Measurements from ENCODE around the gene SEC22A. TPM values are rescaled to one million over a fixed set of nuclear protein-coding genes. Genes with fewer than 3 reads are reported as not detected.
A peak's percentile ranks its signal among the peaks of the same experiment; 100 is the strongest.

The SEC22A gene, protein sequence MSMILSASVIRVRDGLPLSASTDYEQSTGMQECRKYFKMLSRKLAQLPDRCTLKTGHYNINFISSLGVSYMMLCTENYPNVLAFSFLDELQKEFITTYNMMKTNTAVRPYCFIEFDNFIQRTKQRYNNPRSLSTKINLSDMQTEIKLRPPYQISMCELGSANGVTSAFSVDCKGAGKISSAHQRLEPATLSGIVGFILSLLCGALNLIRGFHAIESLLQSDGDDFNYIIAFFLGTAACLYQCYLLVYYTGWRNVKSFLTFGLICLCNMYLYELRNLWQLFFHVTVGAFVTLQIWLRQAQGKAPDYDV
- 10 to 100 TPM; 24.7 to 25.3 TPM for total RNA-seq

DNA sequence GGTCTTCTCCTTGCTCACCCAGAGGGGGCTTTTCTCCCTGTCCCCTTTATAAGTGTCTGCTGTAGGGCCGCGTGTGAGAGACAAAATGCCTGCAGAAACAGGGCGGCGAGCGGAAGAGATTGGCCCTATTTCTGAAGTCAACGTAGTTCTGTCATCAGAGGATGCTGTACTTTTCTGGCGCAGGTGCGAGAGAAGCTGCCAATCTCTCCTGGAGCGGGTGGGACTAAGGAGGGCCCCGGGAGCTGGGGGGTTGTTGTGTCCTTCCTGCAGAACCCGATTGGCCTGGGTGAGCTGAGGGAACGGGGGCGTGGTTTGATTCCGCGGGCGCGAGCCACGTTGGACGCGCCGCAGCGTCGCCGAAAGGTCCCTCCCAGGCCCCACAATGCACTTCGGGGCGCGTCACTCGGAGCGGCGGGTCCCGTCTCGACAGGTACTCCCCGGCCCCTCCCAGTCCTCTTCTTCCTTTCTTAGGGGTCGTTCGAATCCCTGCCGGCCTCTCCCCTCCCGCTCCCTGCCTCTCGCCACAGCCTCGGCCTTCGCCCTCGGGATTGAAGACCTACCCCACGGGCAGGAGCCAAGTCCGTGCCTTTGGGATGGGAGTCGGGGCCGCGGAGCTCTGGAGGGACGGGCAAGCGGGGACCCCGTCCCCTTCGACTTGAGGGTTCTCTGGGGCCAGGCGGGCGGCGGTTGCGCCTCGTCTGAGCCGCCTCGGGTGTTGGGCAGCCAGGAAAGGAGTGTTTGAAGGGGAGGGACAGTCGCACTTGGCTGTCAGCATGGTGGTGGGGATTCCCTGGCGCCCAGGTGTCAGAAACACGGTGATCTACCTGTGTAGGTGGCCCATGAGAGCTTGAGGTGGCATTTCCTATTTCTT is at the start of gene SEC22A:
SEC22A (plus strand) TSS at position 387 of the 871 bp plus-strand sequence. CDS start 7,275 bp downstream, outside the sequence.
- Histone ChIP-seq H3K36me3 (no peaks in the 10 kb centered on the region), H3K4me1 (ENCODE audit: control insufficient read depth in 1 of 2, low read depth in 2 of 2) (peaks cover 6 to 16% of the 10 kb centered on the region in 2 donors), H3K4me3 (peak within 1 kb of the TSS; percentile 95), H3K27me3 (replicated peaks; ENCODE audit: insufficient read depth) (no peaks in the 10 kb centered on the region), H3K27ac (peak within 1 kb of the TSS; percentile 75 to 81), H3K9me3 (no peaks in the 10 kb centered on the region)
- ATAC-seq (ENCODE audit: insufficient number of reproducible peaks, low FRiP score, low read depth) (peak; percentile 81), DNase-seq (ENCODE audit: low spot score) (peak; percentile 59)
- TF ChIP-seq, protein P1, sequence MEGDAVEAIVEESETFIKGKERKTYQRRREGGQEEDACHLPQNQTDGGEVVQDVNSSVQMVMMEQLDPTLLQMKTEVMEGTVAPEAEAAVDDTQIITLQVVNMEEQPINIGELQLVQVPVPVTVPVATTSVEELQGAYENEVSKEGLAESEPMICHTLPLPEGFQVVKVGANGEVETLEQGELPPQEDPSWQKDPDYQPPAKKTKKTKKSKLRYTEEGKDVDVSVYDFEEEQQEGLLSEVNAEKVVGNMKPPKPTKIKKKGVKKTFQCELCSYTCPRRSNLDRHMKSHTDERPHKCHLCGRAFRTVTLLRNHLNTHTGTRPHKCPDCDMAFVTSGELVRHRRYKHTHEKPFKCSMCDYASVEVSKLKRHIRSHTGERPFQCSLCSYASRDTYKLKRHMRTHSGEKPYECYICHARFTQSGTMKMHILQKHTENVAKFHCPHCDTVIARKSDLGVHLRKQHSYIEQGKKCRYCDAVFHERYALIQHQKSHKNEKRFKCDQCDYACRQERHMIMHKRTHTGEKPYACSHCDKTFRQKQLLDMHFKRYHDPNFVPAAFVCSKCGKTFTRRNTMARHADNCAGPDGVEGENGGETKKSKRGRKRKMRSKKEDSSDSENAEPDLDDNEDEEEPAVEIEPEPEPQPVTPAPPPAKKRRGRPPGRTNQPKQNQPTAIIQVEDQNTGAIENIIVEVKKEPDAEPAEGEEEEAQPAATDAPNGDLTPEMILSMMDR (IDR thresholded peaks at IDR 0.05), result no peak

DNA sequence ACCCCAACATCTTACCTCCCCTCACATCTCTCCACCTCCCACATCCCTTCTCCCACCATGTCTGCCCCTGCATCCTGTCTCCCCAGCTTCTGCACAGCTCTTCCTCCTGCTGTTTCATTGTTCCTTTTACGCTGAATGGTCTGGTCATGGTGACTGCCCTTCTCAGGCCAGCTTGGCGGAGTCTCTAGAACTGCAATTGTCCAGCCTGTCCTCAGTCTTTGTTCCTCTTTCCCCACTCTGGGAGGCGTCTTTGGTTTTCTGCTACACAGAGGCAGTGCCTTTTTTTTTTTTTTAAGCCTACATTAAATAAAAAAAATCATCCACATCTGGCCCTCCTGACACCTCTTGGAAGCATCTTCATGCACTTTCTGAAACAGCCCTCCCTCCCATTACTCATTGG is 49.1 kb upstream of the SEC22A start:
- H3K36me3 ChIP-seq, result peaks cover 33% of the 10 kb centered on the region
- H3K9me3 ChIP-seq, result no peaks in the 10 kb centered on the region
- H3K4me3 ChIP-seq, result no peak overlapping the region
- H3K4me1 ChIP-seq (ENCODE audit: control insufficient read depth in 1 of 2, low read depth in 2 of 2), result peaks cover 0 to 6% of the 10 kb centered on the region in 2 donors
- no peak for DNase-seq (ENCODE audit: low spot score)
- no peak overlapping the region for H3K27ac ChIP-seq
- H3K27me3 ChIP-seq (replicated peaks; ENCODE audit: insufficient read depth), result no peaks in the 10 kb centered on the region
- ATAC-seq (ENCODE audit: insufficient number of reproducible peaks, low FRiP score, low read depth), result no peak
- TF ChIP-seq, protein P1 (IDR thresholded peaks at IDR 0.05), result no peak

DNA sequence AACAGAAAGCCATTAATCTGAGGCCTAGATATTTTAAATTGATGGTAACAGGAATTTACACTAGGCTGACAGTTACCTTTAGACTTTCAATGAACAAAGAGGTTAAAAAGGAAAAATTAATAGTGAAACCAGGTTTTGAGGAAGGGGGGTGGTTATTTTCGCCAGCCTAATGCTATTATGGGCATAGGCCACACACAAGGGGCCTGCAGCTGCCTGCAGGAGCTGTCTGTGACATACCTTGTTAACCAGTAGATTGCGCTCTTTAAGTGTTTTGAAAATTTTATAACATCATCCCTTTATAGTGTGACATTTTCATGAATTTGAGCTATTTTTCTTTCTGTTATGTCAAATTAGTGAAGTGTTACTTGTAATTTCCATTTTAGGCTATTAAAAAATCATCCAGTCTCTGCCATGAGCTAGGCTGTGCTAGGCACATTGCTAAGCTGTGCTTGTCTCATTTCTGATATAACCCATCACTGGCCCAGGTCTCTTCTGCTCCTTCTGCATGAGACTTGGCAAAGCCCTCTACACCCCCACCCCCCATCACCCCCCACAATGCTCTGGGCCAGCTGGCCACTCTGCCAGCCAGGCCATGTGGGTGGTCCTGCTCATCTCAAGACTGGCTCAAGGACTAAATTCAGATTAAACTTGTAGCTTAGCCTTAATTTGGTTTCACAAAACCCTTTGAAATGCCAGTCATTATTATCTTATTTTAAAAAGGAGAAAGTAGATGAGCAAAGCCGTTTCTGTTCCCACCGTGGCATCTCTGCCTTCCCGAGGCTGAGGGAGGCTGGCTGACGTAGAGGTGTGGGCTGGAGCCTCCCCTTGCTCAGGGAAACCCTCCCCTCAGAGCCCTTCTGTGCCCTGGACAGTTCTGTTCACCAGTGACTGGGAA is 48.4 kb upstream of the SEC22A start:
- H3K27me3 ChIP-seq (replicated peaks; ENCODE audit: insufficient read depth), result no peaks in the 10 kb centered on the region
- DNase-seq (ENCODE audit: low spot score), result no peak

DNA sequence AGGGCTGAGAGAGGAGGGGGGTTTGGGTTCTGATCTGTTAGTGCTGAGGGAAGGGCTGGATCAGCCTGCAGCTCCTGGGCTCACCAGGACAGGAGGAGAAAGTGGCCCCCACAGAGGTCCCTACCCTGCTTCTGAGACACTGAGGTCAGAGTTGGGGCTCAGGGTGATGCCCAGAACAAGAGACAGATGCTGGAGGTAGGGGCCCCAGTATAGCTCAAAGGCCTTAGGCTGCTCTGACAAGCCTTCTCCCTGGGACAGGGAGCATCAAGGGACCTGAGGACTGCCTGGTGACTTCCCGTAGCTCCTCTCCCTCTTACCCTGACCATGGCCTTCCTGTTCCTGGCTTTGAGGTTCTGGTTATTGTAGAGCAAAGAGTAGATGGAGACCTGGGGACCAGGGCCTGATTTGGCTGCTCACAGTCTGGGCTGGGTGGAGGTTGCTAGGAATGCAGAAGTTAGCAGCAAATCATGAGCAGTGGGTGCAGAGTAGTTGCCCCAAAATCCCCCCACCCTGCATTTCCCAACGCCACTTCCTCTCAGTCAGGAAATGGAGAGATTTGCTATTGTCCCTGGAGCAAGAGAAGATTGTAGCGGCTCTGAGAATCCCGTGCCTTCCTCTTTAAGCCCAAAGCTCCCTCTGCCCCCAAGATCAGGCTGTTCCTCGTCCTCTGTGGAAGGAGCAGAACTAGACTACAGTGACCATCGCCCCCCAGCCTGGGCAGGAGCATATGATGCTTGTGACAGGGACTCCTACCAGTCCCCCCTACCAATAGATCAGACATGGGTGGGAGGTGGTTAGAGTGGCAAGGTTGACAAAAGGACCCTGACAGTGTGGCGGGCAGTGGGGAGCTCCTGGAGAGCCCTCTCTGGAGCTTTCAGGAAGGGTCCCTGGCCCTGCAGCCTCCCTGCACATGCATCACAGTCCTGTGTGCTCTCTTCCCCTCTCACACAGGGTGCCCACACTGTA is 47.4 kb upstream of the SEC22A start:
- Histone ChIP-seq H3K4me1 (ENCODE audit: control insufficient read depth in 1 of 2, low read depth in 2 of 2) (peaks cover 0 to 6% of the 10 kb centered on the region in 2 donors), H3K9me3 (no peaks in the 10 kb centered on the region), H3K4me3 (no peak overlapping the region), H3K27me3 (replicated peaks; ENCODE audit: insufficient read depth) (no peaks in the 10 kb centered on the region), H3K36me3 (peaks cover 35% of the 10 kb centered on the region), H3K27ac (no peak overlapping the region)
- DNase-seq (ENCODE audit: low spot score), result no peak
- TF ChIP-seq, protein P1 (IDR thresholded peaks at IDR 0.05), result no peak
- no peak for ATAC-seq (ENCODE audit: insufficient number of reproducible peaks, low FRiP score, low read depth)

More for the DNA sequence above, 48.4 kb upstream of the SEC22A start:
- no peak for ATAC-seq (ENCODE audit: insufficient number of reproducible peaks, low FRiP score, low read depth)
- Histone ChIP-seq H3K27ac (no peak overlapping the region), H3K9me3 (no peaks in the 10 kb centered on the region), H3K4me3 (no peak overlapping the region), H3K36me3 (peaks cover 33% of the 10 kb centered on the region), H3K4me1 (ENCODE audit: control insufficient read depth in 1 of 2, low read depth in 2 of 2) (peaks cover 0 to 6% of the 10 kb centered on the region in 2 donors)
- TF ChIP-seq, protein P1 (IDR thresholded peaks at IDR 0.05), result no peak

Data from thoracic aorta (tissue), 2 donors.